Activated CD4-positive, alpha-beta T cell treated with anti-CD3 and anti-CD28 coated beads for 4 hours (primary cell): Measurements from ENCODE around the gene POU2F2.
"Not testable (repeated sequence)": the region's sequence is repeated elsewhere in the genome, so short reads cannot be mapped to it uniquely, and the experiment has no call there.

Experiments used
- DNase-seq, 2 donors: peaks; one replicate each; pipeline ENCODE4 v3.0.0-alpha.2; 2020

POU2F2 gene

GRCh38 chr19:42053037-42053935 lies 79.0 kb downstream of the POU2F2 start:
- no peak for DNase-seq

GRCh38 chr19:42052241-42052863 lies 79.9 kb downstream of the POU2F2 start:
- DNase-seq: no peak

GRCh38 chr19:42051166-42052115 lies 80.8 kb downstream of the POU2F2 start:
- no peak for DNase-seq

- no peak for DNase-seq
These were observed 83.3 kb downstream of the POU2F2 start for GRCh38 chr19:42048992-42049391.

- DNase-seq: no peak
These were observed 86.7 kb downstream of the POU2F2 start for GRCh38 chr19:42045575-42045974.

- DNase-seq: no peak
These were observed 89.6 kb downstream of the POU2F2 start for GRCh38 chr19:42042455-42043170.

- not testable (repeated sequence) for DNase-seq
These were observed 91.8 kb downstream of the POU2F2 start for GRCh38 chr19:42040491-42040890.

- no peak for DNase-seq
These were observed 92.2 kb downstream of the POU2F2 start for GRCh38 chr19:42040031-42040430.

- DNase-seq: no peak
These were observed 93.6 kb downstream of the POU2F2 start for GRCh38 chr19:42038666-42039065.

- no peak for DNase-seq
These were observed 94.6 kb downstream of the POU2F2 start for GRCh38 chr19:42037649-42038048.
